ENCODE data around the gene UBE2Z. TPM values are rescaled to one million over a fixed set of nuclear protein-coding genes. Genes with fewer than 3 reads are reported as not detected.
A peak's percentile ranks its signal among the peaks of the same experiment; 100 is the strongest.

Gene UBE2Z
- total and polyA plus RNA-seq, 9 of the 15 experiments (the other 6 are each of a cell fraction or from before 2014, with no cell fraction given) = 11.8 to 89.0 (median 38.2) TPM

- TF ChIP-seq RBM17 (IDR thresholded peaks at IDR 0.05; ENCODE audit: borderline replicate concordance, low read depth, low read length) = no peak
- peak; percentile 95 for TF ChIP-seq SMC3 (conservative IDR thresholded peaks at IDR 0.05; ENCODE audit: insufficient read depth, low read depth, low read length)
- no peak for TF ChIP-seq PRMT5 (CRISPR knock-in tag; IDR thresholded peaks at IDR 0.05)
- no peak for TF ChIP-seq HNRNPLL (IDR thresholded peaks at IDR 0.05; ENCODE audit: low read depth, low read length, poor library complexity, severe bottlenecking)
- TF ChIP-seq ZBTB2 (IDR thresholded peaks at IDR 0.05) = no peak
- TF ChIP-seq JUNB (CRISPR knock-in tag; conservative IDR thresholded peaks at IDR 0.05) = no peak
- no peak for TF ChIP-seq HDAC8 (tag; IDR thresholded peaks at IDR 0.05)
- TF ChIP-seq SPI1 (IDR thresholded peaks at IDR 0.05; ENCODE audit: borderline replicate concordance, low read depth, low read length) = peak; percentile 57; the same call in 1 of the 2 replicates
- peak; percentile 20; the same call in 1 of the 2 replicates for TF ChIP-seq CTBP1 (IDR thresholded peaks at IDR 0.05; ENCODE audit: borderline replicate concordance)
- TF ChIP-seq ZNF121 (CRISPR knock-in tag; conservative IDR thresholded peaks at IDR 0.05) = no peak; the same call in 1 of the 2 replicates
- no peak for TF ChIP-seq ETV1 (tag; conservative IDR thresholded peaks at IDR 0.05; ENCODE audit: low read depth)
- TF ChIP-seq CCNT2 (IDR thresholded peaks at IDR 0.05; ENCODE audit: borderline replicate concordance, extremely low read depth, insufficient read length, low read depth, low read length) = no peak
- TF ChIP-seq E2F5 (CRISPR knock-in tag; IDR thresholded peaks at IDR 0.05) = 0 out of 2 replicates have a peak, but pooled peaks have one; percentile 20
- TF ChIP-seq NKRF (IDR thresholded peaks at IDR 0.05; ENCODE audit: borderline replicate concordance) = peak; percentile 23; the same call in 1 of the 2 replicates
- peak; percentile 68; the same call in 1 of the 2 replicates for TF ChIP-seq ZNF24 (IDR thresholded peaks at IDR 0.05)
- TF ChIP-seq TSHZ1 (CRISPR knock-in tag; IDR thresholded peaks at IDR 0.05) = no peak
- TF ChIP-seq ZBTB12 (CRISPR knock-in tag; IDR thresholded peaks at IDR 0.05) = no peak
Observed at GRCh38 chr17:48878920-48879898, 29.0 kb upstream of the UBE2Z start (continued).
